C4-2B (cell line): Measurements from ENCODE around the gene ARHGAP31.
"Not testable (repeated sequence)": the region's sequence is repeated elsewhere in the genome, so short reads cannot be mapped to it uniquely, and the experiment has no call there.

ENCODE experiments used
- H3K27ac ChIP-seq: fragments of 450-650 bp; 2 replicates; pipeline ENCODE4 v1.5.1; 2017
- ZFX ChIP-seq: fragments of 450-650 bp; IDR thresholded peaks from 2 replicates; pipeline ENCODE4 v1.6.1; 2017
- TF ChIP-seq, protein P1 (sequence below): fragments of 450-650 bp; conservative IDR thresholded peaks from 2 replicates; pipeline ENCODE4 v1.5.1; 2017; ENCODE audit warnings: mild to moderate bottlenecking

Gene ARHGAP31

DNA sequence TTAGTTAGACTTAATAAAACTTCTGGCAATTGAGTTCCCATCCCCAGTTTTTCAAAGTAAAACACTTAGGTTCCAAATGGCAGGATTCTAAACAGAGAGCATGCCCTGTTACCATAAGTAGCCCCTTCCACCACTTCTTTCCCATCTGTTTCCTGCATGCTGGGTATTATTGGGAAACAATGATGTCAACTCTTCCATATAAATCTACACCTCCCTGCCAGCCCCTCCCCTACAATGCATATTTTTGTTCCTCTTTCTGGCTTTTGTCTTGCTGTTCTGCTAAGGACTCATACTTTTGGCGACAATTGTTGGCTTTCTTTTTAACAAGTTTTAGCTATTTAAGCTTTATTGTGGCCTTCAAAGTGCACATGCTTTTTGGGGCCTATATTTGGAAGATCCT lies 11.1 kb downstream of the ARHGAP31 start:
- TF ChIP-seq, protein P1, sequence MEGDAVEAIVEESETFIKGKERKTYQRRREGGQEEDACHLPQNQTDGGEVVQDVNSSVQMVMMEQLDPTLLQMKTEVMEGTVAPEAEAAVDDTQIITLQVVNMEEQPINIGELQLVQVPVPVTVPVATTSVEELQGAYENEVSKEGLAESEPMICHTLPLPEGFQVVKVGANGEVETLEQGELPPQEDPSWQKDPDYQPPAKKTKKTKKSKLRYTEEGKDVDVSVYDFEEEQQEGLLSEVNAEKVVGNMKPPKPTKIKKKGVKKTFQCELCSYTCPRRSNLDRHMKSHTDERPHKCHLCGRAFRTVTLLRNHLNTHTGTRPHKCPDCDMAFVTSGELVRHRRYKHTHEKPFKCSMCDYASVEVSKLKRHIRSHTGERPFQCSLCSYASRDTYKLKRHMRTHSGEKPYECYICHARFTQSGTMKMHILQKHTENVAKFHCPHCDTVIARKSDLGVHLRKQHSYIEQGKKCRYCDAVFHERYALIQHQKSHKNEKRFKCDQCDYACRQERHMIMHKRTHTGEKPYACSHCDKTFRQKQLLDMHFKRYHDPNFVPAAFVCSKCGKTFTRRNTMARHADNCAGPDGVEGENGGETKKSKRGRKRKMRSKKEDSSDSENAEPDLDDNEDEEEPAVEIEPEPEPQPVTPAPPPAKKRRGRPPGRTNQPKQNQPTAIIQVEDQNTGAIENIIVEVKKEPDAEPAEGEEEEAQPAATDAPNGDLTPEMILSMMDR = no peak
- no peak for TF ChIP-seq ZFX
- no peak overlapping the region for H3K27ac ChIP-seq

DNA sequence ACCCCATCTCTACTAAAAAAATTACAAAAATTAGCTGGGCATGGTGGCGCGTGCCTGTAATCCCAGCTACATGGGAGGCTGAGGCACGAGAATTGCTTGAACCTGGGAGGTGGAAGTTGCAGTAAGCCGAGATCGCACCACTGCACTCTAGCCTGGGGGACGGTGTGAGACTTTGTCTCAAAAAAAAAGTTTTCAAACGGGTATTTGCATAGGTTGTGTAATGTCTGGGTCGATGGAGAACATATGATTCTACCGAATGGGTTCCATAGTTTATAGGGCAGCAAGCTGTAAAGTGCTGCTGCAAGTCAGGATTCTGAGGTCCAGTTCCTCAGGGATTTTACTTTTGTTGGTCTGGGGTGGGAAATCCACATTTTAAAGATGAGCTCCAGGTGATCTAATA lies 12.2 kb downstream of the ARHGAP31 start:
- not testable (repeated sequence) for H3K27ac ChIP-seq

DNA sequence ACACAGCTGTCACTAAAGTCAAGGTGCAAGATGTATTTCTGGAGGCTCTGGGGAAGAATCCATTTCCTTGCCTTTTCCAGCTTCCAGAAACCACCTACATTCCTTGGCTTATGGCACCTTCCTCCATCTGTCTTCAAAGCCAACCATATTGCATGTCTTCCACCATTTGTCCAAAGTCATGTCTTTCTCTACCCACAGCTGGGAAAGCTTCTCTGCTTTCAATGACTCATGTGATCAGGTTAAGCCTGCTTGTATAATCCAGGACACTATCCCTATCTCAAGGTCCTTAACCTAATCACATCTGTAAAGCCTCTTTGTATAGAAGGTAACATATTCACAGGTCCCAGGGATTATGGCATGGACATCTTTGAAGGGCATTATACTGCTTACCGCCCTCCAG lies 14.2 kb downstream of the ARHGAP31 start:
- no peak overlapping the region for H3K27ac ChIP-seq
- TF ChIP-seq, protein P1 = no peak
- TF ChIP-seq ZFX = no peak

DNA sequence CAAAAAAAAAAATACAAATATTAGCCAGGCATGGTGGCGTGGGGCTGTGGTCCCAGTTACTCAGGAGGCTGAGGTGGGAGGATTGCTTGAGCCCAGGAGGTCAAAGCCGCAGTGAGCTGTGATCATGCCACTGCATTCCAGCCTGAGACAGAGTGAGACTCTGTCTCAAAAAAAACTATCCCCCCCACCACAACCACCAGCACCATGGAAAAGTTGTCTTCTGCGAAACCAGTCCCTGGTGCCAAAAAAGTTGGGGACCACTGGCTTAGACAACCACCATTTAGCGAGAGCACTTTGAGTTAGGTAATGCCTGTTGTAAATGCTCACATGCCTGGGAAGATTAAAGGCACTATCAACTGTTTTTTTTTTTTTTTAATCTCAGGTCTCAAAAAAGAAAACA lies 15.4 kb downstream of the ARHGAP31 start:
- no peak for TF ChIP-seq ZFX
- TF ChIP-seq, protein P1 = no peak
- no peak overlapping the region for H3K27ac ChIP-seq

DNA sequence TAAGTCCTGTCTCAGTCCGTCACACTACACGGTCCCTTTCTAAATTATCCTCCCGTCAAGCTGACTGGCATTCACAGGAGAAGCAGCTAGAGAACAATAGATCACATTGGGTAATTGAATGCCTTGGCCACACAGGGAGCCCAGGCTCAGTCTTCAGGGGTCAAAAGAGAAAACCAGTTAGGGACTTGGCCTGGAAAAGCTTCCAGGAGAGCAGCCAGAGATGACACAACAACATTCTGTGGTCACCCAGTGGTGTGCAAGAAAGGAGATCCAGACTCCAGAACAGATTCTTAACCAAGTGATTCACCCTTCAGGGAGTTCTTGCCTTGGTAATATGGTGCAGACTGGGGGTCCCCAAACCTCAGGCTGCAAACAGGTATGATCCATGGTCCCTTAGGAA lies 15.9 kb downstream of the ARHGAP31 start:
- H3K27ac ChIP-seq = no peak overlapping the region
- no peak for TF ChIP-seq ZFX
- TF ChIP-seq, protein P1 = no peak

DNA sequence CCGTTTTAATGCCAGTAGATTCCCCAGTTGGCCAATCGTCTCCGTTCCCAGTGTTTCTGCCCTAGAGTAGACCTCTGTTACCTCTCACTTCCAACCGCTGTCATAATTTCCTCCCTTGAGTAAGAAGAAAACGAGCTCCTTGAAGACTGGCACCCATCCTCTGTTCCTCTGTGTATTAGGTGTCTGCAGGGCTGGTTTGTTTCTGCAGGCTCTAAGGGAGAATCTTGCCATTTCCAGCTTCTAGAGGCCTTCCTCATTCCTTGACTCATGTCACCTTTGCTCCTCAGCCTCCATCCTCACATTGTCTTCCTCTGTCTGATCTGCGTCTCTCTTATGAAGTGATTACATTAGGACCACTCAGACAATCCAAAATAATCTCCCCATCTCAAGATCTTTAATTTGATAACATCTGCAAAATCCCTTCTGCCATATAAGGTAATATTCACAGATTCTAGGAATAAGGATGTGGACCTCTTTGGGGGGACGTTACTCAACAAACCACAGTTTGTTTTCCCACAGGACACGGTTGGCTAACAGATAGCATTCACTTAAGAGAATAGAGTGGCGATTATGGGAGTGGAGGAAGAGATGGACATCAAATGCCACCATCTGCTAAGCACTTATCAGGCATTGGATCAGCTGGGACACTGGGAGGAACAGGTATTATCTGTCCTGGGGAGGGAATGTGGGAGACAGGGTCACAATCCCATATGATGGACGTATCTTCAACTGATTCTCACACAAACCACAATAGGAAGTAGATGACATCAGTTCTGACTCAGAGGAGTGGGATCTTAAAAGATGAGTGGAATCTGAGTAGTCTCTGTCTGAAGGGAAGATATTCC lies 17.1 kb downstream of the ARHGAP31 start:
- TF ChIP-seq, protein P1 = no peak
- no peak for TF ChIP-seq ZFX
- no peak overlapping the region for H3K27ac ChIP-seq

DNA sequence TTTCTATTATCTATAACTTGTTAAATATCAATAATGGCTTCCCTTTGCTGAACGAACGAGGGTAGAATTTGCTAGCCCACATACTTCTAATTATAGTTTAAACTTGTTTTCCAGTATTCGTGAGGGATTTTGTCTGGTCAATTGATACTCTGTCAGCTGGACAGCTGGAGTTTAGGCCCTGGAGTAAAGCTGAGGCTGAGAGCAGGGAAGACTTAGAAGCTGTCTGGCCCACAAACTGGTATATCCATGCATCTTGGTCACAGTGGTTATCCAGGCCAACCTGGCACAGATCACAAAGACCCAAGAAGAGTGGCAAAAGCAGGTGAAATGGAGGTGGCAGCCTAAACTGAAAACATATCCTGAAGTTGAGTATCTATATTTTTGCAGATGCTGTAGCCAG lies 19.3 kb downstream of the ARHGAP31 start:
- no peak for TF ChIP-seq ZFX
- TF ChIP-seq, protein P1 = no peak
- no peak overlapping the region for H3K27ac ChIP-seq

DNA sequence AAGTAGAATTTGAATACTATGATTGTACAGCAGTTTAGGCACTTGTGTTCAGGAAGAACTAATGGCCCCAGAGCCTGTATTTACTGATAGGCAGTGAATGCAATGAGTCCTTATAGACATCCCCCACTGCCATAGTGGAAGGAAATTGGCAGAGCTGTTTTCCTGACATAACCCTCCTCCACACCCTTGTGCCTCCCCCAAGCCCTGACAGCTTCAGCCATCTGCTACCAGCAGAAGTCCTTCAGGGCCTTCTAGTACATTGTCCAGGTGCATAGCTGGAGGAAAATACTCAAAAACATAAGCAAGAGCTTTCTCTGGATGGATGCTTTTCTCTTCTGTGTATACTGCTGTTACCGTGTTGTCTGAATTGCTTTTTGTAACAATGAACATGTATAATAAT lies 20.6 kb downstream of the ARHGAP31 start:
- no peak for TF ChIP-seq ZFX
- TF ChIP-seq, protein P1 = no peak
- H3K27ac ChIP-seq = no peak overlapping the region
